GM12878 (cell line): Measurements from ENCODE around the gene SFXN4. TPM values are rescaled to one million over a fixed set of nuclear protein-coding genes. Genes with fewer than 3 reads are reported as not detected.

Experiments used
- BACH1 ChIP-seq: fragments of 450-650 bp; IDR thresholded peaks from 2 replicates; pipeline ENCODE4 v1.6.1; 2017; ENCODE audit warnings: mild to moderate bottlenecking, borderline replicate concordance
- E4F1 ChIP-seq: fragments of 450-650 bp; IDR thresholded peaks from 2 replicates; pipeline ENCODE4 v1.6.1; 2018; ENCODE audit warnings: borderline replicate concordance, mild to moderate bottlenecking; ENCODE audit not compliant: partially characterized antibody
- EED ChIP-seq: sonication (generic); IDR thresholded peaks from 2 replicates; pipeline ENCODE4 v1.6.1; 2016; ENCODE audit warnings: antibody characterized with exemption, low read depth
- HDGF ChIP-seq: fragments of 450-650 bp; IDR thresholded peaks from 2 replicates; pipeline ENCODE4 v1.6.1; 2016; ENCODE audit warnings: antibody characterized with exemption
- HSF1 ChIP-seq: fragments of 150-350 bp; IDR thresholded peaks from 2 replicates; pipeline ENCODE4 v1.6.1; 2014; ENCODE audit warnings: mild to moderate bottlenecking, low read depth, low read length
- IKZF2 ChIP-seq, 2 experiments: fragments of 450-650 bp; IDR thresholded peaks; 2 replicates each; pipeline ENCODE4 v1.6.1; 2017; ENCODE audit warnings: mild to moderate bottlenecking in 2 of 2, moderate library complexity in 2 of 2
- JUND ChIP-seq: IDR thresholded peaks from 2 replicates; pipeline ENCODE4 v1.6.1; 2012; ENCODE audit warnings: low read depth, mild to moderate bottlenecking, low read length, improper control_type of control experiment, moderate library complexity
- NBN ChIP-seq: fragments of 450-650 bp; IDR thresholded peaks from 2 replicates; pipeline ENCODE4 v1.6.1; 2016
- PBX3 ChIP-seq: IDR thresholded peaks from 2 replicates; pipeline ENCODE4 v1.6.1; 2011; ENCODE audit warnings: mild to moderate bottlenecking, low read depth, low read length, moderate library complexity; ENCODE audit not compliant: insufficient replicate concordance
- POLR2A ChIP-seq: IDR thresholded peaks from 2 replicates; pipeline ENCODE4 v1.6.1; 2011; ENCODE audit warnings: low read depth, mild to moderate bottlenecking, low read length
- POLR2AphosphoS5 ChIP-seq: IDR thresholded peaks from 2 replicates; pipeline ENCODE4 v1.6.1; 2011; ENCODE audit warnings: mild to moderate bottlenecking, low read length, inconsistent platforms
- PRDM15 ChIP-seq: fragments of 450-650 bp; formaldehyde crosslinking; IDR thresholded peaks from 2 replicates; pipeline ENCODE4 v1.4.0; 2020; ENCODE audit warnings: mild to moderate bottlenecking, moderate library complexity
- ZSCAN29 ChIP-seq: fragments of 450-650 bp; IDR thresholded peaks from 2 replicates; pipeline ENCODE4 v1.6.1; 2017; ENCODE audit warnings: mild to moderate bottlenecking, moderate library complexity
- polyA plus RNA-seq, 11 experiments: library from polyadenylated mRNA; depleted of rRNA in 4 of 11; unstranded in 6 of 11; stranded (reverse) in 5 of 11; fragments of >200 nt; fragmentation: Nextera tagmentation in 4 of 11; fragmentation: Illumina TruSeq in 1 of 11; extraction: Ambion mirVana in 4 of 11; extraction: Trizol in 1 of 11; gene quantifications; 1 replicate in 1 of 11; 2 replicates in 10 of 11; pipeline versions ENCODE4 v1.2.1 to v1.2.3, GENCODE V29; 2011 to 2016; ENCODE audit warnings: inconsistent platforms in 2 of 11, missing spikeins in 2 of 11, low read depth in 1 of 11
- total RNA-seq, 4 experiments: library from RNA; depleted of rRNA in 3 of 4; stranded (reverse); fragments of >200 nt in 3 of 4; fragmentation: Illumina TruSeq in 1 of 4; extraction: Trizol in 1 of 4; gene quantifications; 2 replicates each; pipeline versions ENCODE4 v1.2.1 to v1.2.3, GENCODE V29; 2013 to 2021
- TF ChIP-seq, protein P1 (sequence below): IDR thresholded peaks from 2 replicates; pipeline ENCODE4 v1.6.1; 2012; ENCODE audit warnings: low read depth, low read length, improper control_type of control experiment
- TF ChIP-seq, protein P2 (sequence below): IDR thresholded peaks from 2 replicates; pipeline ENCODE4 v1.6.1; 2012; ENCODE audit warnings: improper control_type of control experiment, low read depth, low read length; ENCODE audit not compliant: insufficient replicate concordance

The SFXN4 gene
- total and polyA plus RNA-seq, 10 of the 15 experiments (the other 5 are each of a cell fraction or from before 2014, with no cell fraction given) = 40.7 to 111 (median 48.8) TPM

DNA sequence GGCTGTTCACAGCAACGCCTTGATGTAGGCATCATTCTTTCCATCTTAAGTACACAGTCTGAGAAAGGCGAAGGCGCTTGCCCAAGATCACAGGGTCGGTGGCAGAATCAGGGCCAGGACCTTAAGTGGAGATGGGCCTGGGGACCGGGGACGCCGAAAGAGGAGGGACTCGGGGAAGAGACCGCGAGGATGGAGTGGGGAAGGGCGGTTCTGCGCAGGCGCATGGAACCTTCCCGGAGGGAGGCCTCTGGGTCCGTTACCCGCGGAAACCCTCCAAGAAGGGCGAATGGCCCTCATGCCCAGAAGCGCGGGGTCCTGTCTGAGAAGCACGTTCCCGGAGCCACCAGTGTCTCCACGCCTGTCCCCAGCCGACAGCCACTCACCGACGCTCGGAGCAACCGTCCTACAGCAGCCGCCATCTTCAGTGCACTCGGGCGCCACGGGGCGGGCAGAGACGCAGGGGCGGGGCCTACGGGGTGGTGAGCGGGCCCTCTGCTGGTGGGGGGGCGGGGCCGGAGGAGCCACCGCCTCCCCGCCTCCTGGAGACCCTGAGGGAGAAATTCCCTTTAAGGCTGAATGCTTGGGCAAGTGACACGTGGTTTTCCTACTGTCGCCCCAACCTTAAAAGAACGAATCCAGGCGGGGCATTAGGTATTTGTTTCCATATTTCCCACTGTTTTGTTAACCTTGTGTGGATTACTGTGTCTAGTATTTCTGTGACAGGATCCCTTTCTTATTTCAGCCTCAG lies 13.0 kb upstream of the SFXN4 start, which contains the start of gene PRDX3 (continued):
- TF ChIP-seq PRDM15 = no peak
- TF ChIP-seq, protein P1, sequence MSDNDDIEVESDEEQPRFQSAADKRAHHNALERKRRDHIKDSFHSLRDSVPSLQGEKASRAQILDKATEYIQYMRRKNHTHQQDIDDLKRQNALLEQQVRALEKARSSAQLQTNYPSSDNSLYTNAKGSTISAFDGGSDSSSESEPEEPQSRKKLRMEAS = no peak
- TF ChIP-seq, protein P2, sequence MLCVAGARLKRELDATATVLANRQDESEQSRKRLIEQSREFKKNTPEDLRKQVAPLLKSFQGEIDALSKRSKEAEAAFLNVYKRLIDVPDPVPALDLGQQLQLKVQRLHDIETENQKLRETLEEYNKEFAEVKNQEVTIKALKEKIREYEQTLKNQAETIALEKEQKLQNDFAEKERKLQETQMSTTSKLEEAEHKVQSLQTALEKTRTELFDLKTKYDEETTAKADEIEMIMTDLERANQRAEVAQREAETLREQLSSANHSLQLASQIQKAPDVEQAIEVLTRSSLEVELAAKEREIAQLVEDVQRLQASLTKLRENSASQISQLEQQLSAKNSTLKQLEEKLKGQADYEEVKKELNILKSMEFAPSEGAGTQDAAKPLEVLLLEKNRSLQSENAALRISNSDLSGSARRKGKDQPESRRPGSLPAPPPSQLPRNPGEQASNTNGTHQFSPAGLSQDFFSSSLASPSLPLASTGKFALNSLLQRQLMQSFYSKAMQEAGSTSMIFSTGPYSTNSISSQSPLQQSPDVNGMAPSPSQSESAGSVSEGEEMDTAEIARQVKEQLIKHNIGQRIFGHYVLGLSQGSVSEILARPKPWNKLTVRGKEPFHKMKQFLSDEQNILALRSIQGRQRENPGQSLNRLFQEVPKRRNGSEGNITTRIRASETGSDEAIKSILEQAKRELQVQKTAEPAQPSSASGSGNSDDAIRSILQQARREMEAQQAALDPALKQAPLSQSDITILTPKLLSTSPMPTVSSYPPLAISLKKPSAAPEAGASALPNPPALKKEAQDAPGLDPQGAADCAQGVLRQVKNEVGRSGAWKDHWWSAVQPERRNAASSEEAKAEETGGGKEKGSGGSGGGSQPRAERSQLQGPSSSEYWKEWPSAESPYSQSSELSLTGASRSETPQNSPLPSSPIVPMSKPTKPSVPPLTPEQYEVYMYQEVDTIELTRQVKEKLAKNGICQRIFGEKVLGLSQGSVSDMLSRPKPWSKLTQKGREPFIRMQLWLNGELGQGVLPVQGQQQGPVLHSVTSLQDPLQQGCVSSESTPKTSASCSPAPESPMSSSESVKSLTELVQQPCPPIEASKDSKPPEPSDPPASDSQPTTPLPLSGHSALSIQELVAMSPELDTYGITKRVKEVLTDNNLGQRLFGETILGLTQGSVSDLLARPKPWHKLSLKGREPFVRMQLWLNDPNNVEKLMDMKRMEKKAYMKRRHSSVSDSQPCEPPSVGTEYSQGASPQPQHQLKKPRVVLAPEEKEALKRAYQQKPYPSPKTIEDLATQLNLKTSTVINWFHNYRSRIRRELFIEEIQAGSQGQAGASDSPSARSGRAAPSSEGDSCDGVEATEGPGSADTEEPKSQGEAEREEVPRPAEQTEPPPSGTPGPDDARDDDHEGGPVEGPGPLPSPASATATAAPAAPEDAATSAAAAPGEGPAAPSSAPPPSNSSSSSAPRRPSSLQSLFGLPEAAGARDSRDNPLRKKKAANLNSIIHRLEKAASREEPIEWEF = no peak
- TF ChIP-seq ZSCAN29 = no peak
- no peak; a peak in 1 of 4 replicates for TF ChIP-seq IKZF2 (IDR thresholded peaks at IDR 0.05)
- peak; percentile 37; the same call in 1 of the 2 replicates for TF ChIP-seq BACH1
- no peak for TF ChIP-seq E4F1
- no peak for TF ChIP-seq HSF1
- peak; percentile 13; the same call in 1 of the 2 replicates for TF ChIP-seq EED
- TF ChIP-seq HDGF = 0 out of 2 replicates have a peak, but pooled peaks have one; percentile 45
- no peak for TF ChIP-seq PBX3
- peak; percentile 78 for TF ChIP-seq NBN
- peak; percentile 94 for TF ChIP-seq POLR2AphosphoS5
- TF ChIP-seq JUND = no peak
- peak; percentile 99 for TF ChIP-seq POLR2A
